HG03432 (cell line): ENCODE measurements around the gene FBXL17.

Experiments used
- ATAC-seq: cut with Tn5 transposase; IDR thresholded peaks from one replicate; pipeline ENCODE4 v1.9.1; 2021; ENCODE audit warnings: mild to moderate bottlenecking, moderate library complexity; ENCODE audit not compliant: unreplicated experiment

The FBXL17 gene

GRCh38 chr5:108375768-108376167 lies 6.1 kb downstream of the FBXL17 start:
- ATAC-seq, result no peak

DNA sequence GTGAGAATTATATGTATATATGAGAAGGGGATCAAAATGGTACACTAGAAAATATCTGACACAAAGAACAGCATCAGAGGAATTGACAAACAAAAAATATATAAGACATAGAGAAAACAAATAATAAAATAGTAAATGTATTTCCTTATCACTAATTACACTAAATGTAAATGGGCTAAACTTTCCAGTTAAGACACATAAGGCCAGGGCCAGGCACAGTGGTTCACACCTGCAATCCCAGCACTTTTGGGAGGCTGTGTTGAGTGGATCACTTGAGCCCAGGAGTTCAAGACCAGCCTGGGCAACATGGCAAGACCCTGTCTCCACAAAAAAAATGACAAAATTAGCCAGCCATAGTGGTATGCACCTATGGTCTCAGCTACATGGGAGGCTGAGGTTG lies 8.5 kb downstream of the FBXL17 start:
- no peak for ATAC-seq

DNA sequence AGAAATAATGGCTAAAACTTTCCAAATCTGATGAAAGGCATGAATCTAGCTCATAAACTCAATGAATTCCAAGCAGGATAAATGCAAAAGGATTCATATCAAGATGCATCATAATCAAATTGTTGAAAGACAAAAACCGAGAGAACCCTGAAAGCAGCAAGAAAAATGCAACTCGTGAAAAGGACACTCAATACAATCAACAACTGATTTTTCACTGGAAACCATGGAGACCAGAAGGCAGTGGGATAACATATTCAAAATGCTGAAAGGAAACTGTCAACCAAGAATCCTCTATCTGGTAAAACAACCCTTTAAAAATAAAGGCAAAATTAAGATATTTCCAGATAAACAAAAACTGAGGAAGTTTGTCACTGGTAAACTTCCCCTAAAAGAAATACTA lies 9.5 kb downstream of the FBXL17 start:
- ATAC-seq, result no peak

- no peak for ATAC-seq
These were observed 10.6 kb downstream of the FBXL17 start for GRCh38 chr5:108371263-108371662.

- ATAC-seq, result no peak
These were observed 12.7 kb downstream of the FBXL17 start for GRCh38 chr5:108369167-108369566.

- ATAC-seq, result no peak
These were observed 14.1 kb downstream of the FBXL17 start for GRCh38 chr5:108367679-108368334.

- no peak for ATAC-seq
These were observed 15.4 kb downstream of the FBXL17 start for GRCh38 chr5:108366500-108366899.

GRCh38 chr5:108361771-108362170 lies 20.1 kb downstream of the FBXL17 start:
- ATAC-seq, result no peak

- no peak for ATAC-seq
These were observed 20.7 kb downstream of the FBXL17 start for GRCh38 chr5:108361239-108361638.

DNA sequence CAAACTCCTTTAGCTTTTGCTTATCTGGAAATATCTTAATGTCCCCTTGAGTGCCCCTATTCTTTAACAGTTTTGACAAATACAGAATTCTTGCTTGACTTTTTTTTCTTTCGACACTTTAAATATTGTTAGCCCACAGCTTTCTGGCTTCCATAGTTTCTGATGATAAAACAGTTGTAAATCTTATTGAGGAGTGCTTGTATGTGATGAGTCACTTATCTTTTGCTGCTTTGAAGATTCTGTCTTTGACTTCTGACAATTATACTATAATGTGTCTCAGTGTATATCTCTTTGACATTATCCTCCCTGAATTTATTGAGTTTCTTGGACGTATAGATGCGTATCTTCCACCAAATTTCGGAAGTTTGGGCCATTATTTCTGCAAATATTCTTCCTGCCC lies 21.6 kb downstream of the FBXL17 start:
- no peak for ATAC-seq

DNA sequence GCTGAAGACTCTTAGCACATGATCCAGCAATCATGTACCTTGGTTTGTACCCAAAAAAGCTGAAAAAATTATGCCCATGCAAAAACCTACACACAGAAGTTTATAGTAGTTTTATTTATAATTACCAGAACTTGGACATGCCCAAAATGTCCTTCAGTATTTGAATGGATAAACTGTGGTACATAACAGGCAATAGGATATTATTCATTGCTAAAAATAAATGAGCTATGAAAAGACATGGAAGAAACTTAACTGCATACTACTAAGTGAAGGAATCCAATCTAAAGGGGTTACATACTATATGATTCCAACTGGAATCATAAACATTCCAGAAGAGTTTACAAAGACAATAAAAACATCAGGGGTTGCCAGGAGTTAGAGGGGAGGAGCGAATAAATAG lies 25.6 kb downstream of the FBXL17 start:
- no peak for ATAC-seq

DNA sequence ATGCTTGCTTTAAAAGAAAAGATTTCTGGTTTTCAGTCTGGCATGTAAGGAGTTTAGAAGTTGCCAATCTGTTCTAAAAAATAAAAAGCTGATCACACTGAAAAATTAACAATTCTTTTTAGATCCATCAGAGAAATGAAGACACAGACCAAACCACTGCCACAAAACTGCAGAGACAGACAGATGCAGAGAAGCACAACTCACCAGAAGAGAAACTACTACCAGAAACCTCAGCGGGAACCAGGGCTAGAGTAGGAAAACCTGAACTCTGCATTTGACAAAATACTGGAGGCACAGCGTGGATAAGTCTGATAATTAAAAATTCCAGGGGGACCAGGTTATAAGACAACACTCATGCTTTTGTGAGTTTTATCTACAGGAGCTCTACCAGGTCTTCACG lies 28.8 kb downstream of the FBXL17 start:
- ATAC-seq, result no peak

GRCh38 chr5:108345541-108346171 lies 36.2 kb downstream of the FBXL17 start:
- ATAC-seq, result peak; percentile 85

DNA sequence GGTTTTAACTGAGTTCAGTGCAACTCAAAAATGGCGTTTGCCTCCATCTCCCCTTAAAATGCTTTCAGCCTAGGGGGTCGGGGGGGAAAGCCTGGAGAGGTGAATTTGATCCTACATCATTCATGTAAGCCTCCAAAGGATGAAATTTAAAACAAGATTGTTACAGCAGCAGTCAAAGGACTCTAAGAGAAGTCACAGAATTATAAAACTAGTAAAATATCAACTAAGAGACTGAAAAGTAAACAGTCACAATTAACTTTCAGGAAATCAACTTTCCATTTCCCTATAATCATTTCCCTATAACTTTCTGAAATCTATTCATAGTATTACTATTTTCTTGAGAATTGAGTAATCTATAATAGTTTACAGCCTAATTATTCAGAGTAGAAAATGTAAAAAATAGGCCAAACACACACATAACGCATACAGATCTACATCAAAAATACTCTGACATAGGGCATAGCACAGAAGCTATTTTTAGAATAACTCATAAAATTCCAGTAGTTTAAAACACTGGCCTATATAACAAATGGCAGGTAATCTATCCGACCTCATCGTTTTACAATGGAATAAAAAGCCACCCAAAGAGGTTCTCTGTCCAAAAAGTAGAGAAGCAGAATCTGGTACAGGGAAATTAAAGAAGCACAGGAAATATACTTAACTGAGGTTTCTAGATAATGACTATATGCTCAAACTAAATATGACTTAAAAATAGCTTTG lies 37.6 kb downstream of the FBXL17 start:
- ATAC-seq, result no peak

GRCh38 chr5:108341866-108342265 lies 40.0 kb downstream of the FBXL17 start:
- no peak for ATAC-seq

GRCh38 chr5:108340131-108340530 lies 41.8 kb downstream of the FBXL17 start:
- ATAC-seq, result no peak

- ATAC-seq, result no peak
These were observed 42.7 kb downstream of the FBXL17 start for GRCh38 chr5:108339220-108339619.

DNA sequence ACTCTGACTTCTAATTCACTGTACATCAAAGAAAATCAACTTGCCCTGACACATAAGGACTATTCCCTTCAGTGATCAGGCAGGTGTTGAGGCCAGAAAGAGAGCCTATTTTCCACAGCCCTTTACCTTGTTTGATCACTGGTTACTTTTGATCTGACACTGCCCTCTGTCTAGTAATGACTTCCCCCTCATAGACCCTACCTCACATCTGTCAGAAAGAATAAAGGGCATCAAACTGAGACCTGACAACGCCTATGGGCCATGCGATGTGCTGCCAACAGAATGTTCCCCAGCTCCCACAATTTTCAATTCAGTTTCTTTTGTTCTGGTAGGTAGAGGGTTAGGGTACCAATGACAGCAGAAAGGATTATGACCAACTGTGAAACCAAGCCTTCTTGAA lies 47.7 kb downstream of the FBXL17 start:
- ATAC-seq, result no peak

DNA sequence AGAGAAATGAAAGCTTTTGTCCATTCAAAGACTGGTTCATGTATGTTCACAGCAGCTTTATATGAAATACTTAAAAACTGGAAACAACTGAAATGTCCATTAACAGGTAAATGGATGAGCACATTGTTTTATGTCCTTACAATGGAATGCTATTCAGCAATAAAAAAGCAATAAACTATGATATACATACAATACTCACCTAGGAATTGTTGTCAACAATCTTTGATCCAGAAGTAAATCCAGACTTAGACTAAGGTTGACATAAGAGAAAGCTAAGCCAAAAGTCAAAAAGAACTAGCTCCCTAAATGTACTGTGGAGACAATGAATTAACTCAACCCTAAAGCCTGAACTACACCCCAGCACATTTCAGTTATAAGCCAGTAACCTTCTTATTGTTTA lies 54.9 kb downstream of the FBXL17 start:
- ATAC-seq, result no peak

GRCh38 chr5:108324886-108325285 lies 57.0 kb downstream of the FBXL17 start:
- ATAC-seq, result no peak

DNA sequence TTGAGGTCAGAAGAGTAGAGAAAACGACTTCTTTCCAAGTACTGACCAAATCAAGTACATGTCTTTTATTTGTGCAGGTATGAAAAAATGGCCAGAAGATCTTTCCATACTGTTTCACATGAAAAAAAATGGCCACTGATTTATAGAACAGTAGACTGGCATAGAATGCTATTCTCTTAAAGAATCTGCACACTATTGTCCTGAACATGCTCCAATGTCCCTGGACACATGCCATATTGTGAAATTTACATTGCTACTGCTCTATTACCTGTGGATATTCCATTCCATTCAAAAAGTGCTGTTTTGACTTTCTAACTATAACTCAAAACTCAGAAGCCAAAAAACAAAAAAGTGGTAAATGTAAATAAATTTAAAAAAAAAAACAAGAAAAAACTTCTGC lies 60.6 kb downstream of the FBXL17 start:
- ATAC-seq, result no peak

- no peak for ATAC-seq
These were observed 61.7 kb downstream of the FBXL17 start for GRCh38 chr5:108320231-108320630.
